ENCODE data around the gene TUBB4A.

Gene TUBB4A

DNA sequence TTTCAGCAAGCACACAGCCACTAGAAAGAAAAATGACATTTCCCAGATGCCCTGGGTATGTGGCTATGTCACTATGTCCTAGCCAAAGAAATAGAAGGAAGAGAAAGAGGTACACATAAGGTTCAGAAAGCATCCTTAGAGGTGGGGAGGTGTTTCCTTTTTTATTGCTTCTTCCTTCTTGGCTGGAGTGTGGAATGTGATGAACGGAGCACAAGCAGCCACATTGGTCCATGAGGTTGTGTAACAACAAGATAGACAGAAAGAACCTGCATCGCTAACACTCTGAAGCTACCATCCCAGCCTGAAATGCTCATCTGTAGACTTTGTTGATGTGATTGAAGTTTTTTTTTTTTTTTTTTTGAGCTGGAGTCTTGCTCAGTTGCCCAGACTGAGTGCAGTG, 49.2 kb downstream of the TUBB4A start:
- Histone ChIP-seq H3K4me1 (ENCODE audit: control insufficient read depth, insufficient read depth, low read length, unreplicated experiment) (no peaks in the 10 kb centered on the region), H2AFZ (ENCODE audit: low read length, unreplicated experiment) (no peak overlapping the region), H3K36me3 (ENCODE audit: insufficient read depth, low read length) (no peaks in the 10 kb centered on the region), H3K27me3 (ENCODE audit: insufficient read depth, low read length) (no peaks in the 10 kb centered on the region), H3K4me3 (ENCODE audit: low read depth, low read length) (no peak overlapping the region), H3K27ac (ENCODE audit: low read depth, low read length) (no peak overlapping the region), H3K79me2 (ENCODE audit: control insufficient read depth, insufficient read depth, low read length, unreplicated experiment) (no peaks in the 10 kb centered on the region)

DNA sequence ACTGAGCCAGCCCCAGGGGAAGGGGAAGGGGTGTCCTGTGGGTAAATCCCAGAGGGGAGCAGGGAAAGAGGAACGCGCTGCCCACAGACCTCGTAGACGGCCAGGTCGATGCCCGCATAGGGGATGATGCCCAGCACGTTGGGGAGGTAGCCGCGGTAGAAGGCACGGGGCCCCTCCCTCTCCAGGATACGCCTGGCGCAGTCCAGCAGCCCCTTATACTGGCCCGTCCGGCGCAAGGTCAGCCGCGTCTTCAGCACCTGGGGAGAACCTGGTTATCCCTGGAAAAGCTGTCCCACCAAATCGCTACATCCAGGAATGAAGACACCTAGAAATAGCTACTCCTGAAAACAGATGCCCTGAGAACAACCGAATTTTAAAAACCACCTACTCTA, 49.9 kb downstream of the TUBB4A start:
- Histone ChIP-seq H3K36me3 (ENCODE audit: insufficient read depth, low read length) (no peaks in the 10 kb centered on the region), H3K27me3 (ENCODE audit: insufficient read depth, low read length) (no peaks in the 10 kb centered on the region), H3K27ac (ENCODE audit: low read depth, low read length) (no peak overlapping the region), H2AFZ (ENCODE audit: low read length, unreplicated experiment) (no peak overlapping the region), H3K4me3 (ENCODE audit: low read depth, low read length) (no peak overlapping the region), H3K4me1 (ENCODE audit: control insufficient read depth, insufficient read depth, low read length, unreplicated experiment) (no peaks in the 10 kb centered on the region), H3K79me2 (ENCODE audit: control insufficient read depth, insufficient read depth, low read length, unreplicated experiment) (no peaks in the 10 kb centered on the region)

DNA sequence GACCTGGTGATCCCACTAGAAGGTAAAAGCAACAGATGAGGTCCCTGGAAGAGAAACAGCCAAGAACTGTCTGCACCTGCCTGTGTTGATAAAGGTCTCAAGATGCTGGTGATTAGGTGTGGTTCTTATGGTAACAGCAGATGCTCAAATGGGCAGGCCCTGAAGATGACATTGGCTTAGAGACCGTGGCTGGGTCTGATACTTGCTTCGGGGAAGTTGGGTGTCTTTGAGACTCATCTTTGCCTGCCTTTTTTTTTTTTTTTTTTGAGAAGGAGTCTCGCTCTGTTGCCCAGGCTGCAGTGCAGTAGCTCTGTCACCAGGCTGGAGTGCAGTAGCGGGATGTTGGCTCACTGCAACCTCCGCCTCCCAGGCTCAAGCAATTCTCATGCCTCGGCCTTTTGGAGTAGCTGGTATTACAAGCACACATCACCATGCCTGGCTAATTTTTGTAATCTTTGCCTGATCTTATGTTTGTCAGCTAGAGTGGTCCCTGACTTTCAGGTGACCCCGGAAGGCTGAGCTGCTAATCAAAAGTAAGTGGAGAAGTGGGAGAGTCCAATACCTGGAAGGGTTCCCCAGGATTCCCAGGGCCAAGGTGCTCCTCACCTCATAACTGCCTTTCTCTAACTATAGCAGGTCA, 50.4 kb downstream of the TUBB4A start:
- H3K27ac ChIP-seq (ENCODE audit: low read depth, low read length), result no peak overlapping the region
- no peak overlapping the region for H3K4me3 ChIP-seq (ENCODE audit: low read depth, low read length)
- H3K36me3 ChIP-seq (ENCODE audit: insufficient read depth, low read length), result no peaks in the 10 kb centered on the region
- no peak overlapping the region for H2AFZ ChIP-seq (ENCODE audit: low read length, unreplicated experiment)
- H3K79me2 ChIP-seq (ENCODE audit: control insufficient read depth, insufficient read depth, low read length, unreplicated experiment), result no peaks in the 10 kb centered on the region
- no peaks in the 10 kb centered on the region for H3K27me3 ChIP-seq (ENCODE audit: insufficient read depth, low read length)
- H3K4me1 ChIP-seq (ENCODE audit: control insufficient read depth, insufficient read depth, low read length, unreplicated experiment), result no peaks in the 10 kb centered on the region

DNA sequence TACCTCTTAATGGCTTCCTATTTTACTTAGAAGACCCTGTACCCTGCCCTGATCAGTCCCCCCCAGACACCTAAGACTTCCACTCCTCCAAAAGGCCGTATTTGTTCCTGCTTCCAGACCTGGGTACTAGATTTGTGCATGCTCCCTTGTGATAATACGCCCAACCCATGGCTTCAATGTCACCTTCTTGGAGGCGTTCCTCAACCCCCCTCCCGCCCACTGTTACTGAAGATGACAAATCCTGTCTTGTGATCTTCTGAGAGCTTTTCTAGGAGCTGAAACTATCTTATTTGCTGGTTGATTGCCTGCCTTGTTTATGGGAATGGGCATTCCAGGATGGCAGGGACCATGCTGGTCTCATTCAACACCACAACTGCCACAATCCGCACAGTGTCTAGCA, 51.9 kb downstream of the TUBB4A start:
- no peak overlapping the region for H2AFZ ChIP-seq (ENCODE audit: low read length, unreplicated experiment)
- no peaks in the 10 kb centered on the region for H3K4me1 ChIP-seq (ENCODE audit: control insufficient read depth, insufficient read depth, low read length, unreplicated experiment)
- no peak overlapping the region for H3K27ac ChIP-seq (ENCODE audit: low read depth, low read length)
- H3K79me2 ChIP-seq (ENCODE audit: control insufficient read depth, insufficient read depth, low read length, unreplicated experiment), result no peaks in the 10 kb centered on the region
- H3K4me3 ChIP-seq (ENCODE audit: low read depth, low read length), result no peak overlapping the region
- no peaks in the 10 kb centered on the region for H3K27me3 ChIP-seq (ENCODE audit: insufficient read depth, low read length)
- H3K36me3 ChIP-seq (ENCODE audit: insufficient read depth, low read length), result no peaks in the 10 kb centered on the region

DNA sequence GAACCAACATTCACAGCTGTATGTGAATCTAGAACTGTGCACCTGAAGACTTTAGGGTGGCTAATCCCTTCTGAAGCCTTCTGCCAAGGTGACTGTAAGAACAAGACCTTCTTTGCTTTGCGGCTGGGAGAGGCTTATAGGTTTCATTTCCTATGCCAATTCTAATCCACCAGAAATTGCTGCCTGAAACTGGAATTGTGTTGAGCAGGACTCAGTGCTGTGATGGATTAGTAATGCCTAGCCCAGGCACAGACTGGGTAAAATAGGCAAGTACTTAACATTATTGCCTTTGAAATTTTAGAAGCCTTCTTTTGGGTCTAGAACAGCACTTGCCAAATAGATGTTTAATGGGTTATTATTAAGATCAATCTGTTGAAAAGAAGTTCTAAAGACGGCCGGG, 54.1 kb downstream of the TUBB4A start:
- H3K36me3 ChIP-seq (ENCODE audit: insufficient read depth, low read length), result no peaks in the 10 kb centered on the region

DNA sequence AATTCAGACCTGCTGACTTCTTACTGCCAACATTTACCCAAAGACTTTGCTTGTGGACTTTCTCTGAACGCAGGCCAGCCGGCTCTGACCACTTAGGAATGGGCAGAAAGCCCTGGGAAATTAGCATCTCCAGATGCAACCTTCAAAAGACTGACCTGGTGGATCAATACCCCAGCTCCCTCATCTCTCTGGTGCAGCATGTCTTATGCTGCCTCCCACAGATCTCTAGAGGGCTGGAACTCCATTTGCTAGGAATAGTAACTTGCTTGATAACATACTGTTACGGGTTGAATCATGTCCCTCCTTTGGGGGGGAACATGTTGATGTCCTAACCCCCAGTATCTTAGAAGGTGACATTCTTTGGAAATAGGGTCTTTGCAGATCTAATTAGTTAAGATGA, 55.7 kb downstream of the TUBB4A start:
- H2AFZ ChIP-seq (ENCODE audit: low read length, unreplicated experiment), result no peak overlapping the region
- H3K27me3 ChIP-seq (ENCODE audit: insufficient read depth, low read length), result no peaks in the 10 kb centered on the region
- H3K4me3 ChIP-seq (ENCODE audit: low read depth, low read length), result no peak overlapping the region
- no peaks in the 10 kb centered on the region for H3K4me1 ChIP-seq (ENCODE audit: control insufficient read depth, insufficient read depth, low read length, unreplicated experiment)
- no peak overlapping the region for H3K27ac ChIP-seq (ENCODE audit: low read depth, low read length)
- H3K36me3 ChIP-seq (ENCODE audit: insufficient read depth, low read length), result no peaks in the 10 kb centered on the region
- H3K79me2 ChIP-seq (ENCODE audit: control insufficient read depth, insufficient read depth, low read length, unreplicated experiment), result no peaks in the 10 kb centered on the region

More for the DNA sequence above, 54.1 kb downstream of the TUBB4A start:
- no peaks in the 10 kb centered on the region for H3K4me1 ChIP-seq (ENCODE audit: control insufficient read depth, insufficient read depth, low read length, unreplicated experiment)
- no peak overlapping the region for H3K27ac ChIP-seq (ENCODE audit: low read depth, low read length)
- no peak overlapping the region for H3K4me3 ChIP-seq (ENCODE audit: low read depth, low read length)
- no peaks in the 10 kb centered on the region for H3K79me2 ChIP-seq (ENCODE audit: control insufficient read depth, insufficient read depth, low read length, unreplicated experiment)
- no peak overlapping the region for H2AFZ ChIP-seq (ENCODE audit: low read length, unreplicated experiment)
- no peaks in the 10 kb centered on the region for H3K27me3 ChIP-seq (ENCODE audit: insufficient read depth, low read length)
